GM23248 (cell line): Measurements from ENCODE around the gene PPP2R1B. TPM values are rescaled to one million over a fixed set of nuclear protein-coding genes. Genes with fewer than 3 reads are reported as not detected.
A peak's percentile ranks its signal among the peaks of the same experiment; 100 is the strongest.

ENCODE experiments used
- DNase-seq: peaks from one replicate; pipeline ENCODE4 v3.0.0-alpha.2; 2015
- H2AFZ ChIP-seq: fragments of 200-600 bp; sonication (generic); 2 replicates; pipeline ENCODE4 v1.6.1; 2016; ENCODE audit warnings: antibody characterized with exemption
- H3F3A ChIP-seq: fragments of 200-600 bp; sonication (generic); 2 replicates; pipeline ENCODE4 v1.6.1; 2016; ENCODE audit warnings: mild to moderate bottlenecking, antibody characterized with exemption, mixed run types; ENCODE audit not compliant: insufficient read depth
- H3K27ac ChIP-seq: fragments of 200-600 bp; sonication (generic); 2 replicates; pipeline ENCODE4 v1.5.1; 2016; ENCODE audit warnings: mild to moderate bottlenecking
- H3K27me3 ChIP-seq: fragments of 200-600 bp; sonication (generic); replicated peaks from 2 replicates; pipeline ENCODE4 v1.6.1; 2016; ENCODE audit warnings: mild to moderate bottlenecking; ENCODE audit not compliant: insufficient read depth
- H3K36me3 ChIP-seq: fragments of 200-600 bp; sonication (generic); 2 replicates; pipeline ENCODE4 v1.6.1; 2016; ENCODE audit warnings: low read depth, mild to moderate bottlenecking
- H3K4me1 ChIP-seq: fragments of 200-600 bp; sonication (generic); 2 replicates; pipeline ENCODE4 v1.6.1; 2016; ENCODE audit warnings: mild to moderate bottlenecking; ENCODE audit not compliant: insufficient read depth
- H3K4me2 ChIP-seq: fragments of 200-600 bp; sonication (generic); one replicate; pipeline ENCODE4 v1.6.1; 2016; ENCODE audit warnings: mild to moderate bottlenecking; ENCODE audit not compliant: unreplicated experiment
- H3K4me3 ChIP-seq: fragments of 200-600 bp; sonication (generic); 2 replicates; pipeline ENCODE4 v1.5.1; 2016; ENCODE audit warnings: mild to moderate bottlenecking
- H3K79me2 ChIP-seq: fragments of 200-600 bp; sonication (generic); 2 replicates; pipeline ENCODE4 v1.6.1; 2016; ENCODE audit warnings: mild to moderate bottlenecking; ENCODE audit not compliant: insufficient read depth
- H3K9ac ChIP-seq: fragments of 200-600 bp; sonication (generic); 2 replicates; pipeline ENCODE4 v1.6.1; 2016; ENCODE audit warnings: mild to moderate bottlenecking
- H3K9me2 ChIP-seq: fragments of 200-600 bp; sonication (generic); 2 replicates; pipeline ENCODE4 v1.6.1; 2016; ENCODE audit warnings: mixed run types, mild to moderate bottlenecking, moderate library complexity; ENCODE audit not compliant: insufficient read depth
- H3K9me3 ChIP-seq: fragments of 200-600 bp; sonication (generic); one replicate; pipeline ENCODE4 v1.6.1; 2017; ENCODE audit warnings: low read depth
- H4K20me1 ChIP-seq: fragments of 200-600 bp; sonication (generic); 2 replicates; pipeline ENCODE4 v1.6.0; 2016; ENCODE audit not compliant: insufficient read depth
- EZH2 ChIP-seq: fragments of 200-600 bp; sonication (generic); IDR thresholded peaks from 2 replicates; pipeline ENCODE4 v1.6.1; 2018; ENCODE audit warnings: antibody characterized with exemption, mild to moderate bottlenecking; ENCODE audit not compliant: insufficient read depth, poor library complexity, severe bottlenecking
- EZH2phosphoT487 ChIP-seq: fragments of 200-600 bp; sonication (generic); IDR thresholded peaks from 2 replicates; pipeline ENCODE4 v1.6.1; 2018; ENCODE audit warnings: antibody characterized with exemption, moderate library complexity, mild to moderate bottlenecking, low read depth; ENCODE audit not compliant: insufficient read depth
- WGBS, 2 experiments: methylation state at CpG; one replicate each; pipeline ENCODE4 v1.1.6; 2015 to 2017; ENCODE audit warnings: low lambda C conversion rate in 2 of 2, low coverage in 1 of 2; ENCODE audit errors: missing lambda C conversion rate in 2 of 2; 5-methylcytosine and 5-hydroxymethylcytosine counted together
- in situ Hi-C: fragments of 300-500 bp; cut with MboI; formaldehyde crosslinking; loops from 2 replicates; pipeline ENCODE4 v1.15.0; 2020
- polyA plus RNA-seq: library from polyadenylated mRNA; unstranded; fragments of >200 nt; fragmentation: Nextera tagmentation; extraction: Ambion mirVana; gene quantifications from 2 replicates; pipeline ENCODE4 v1.2.1, GENCODE V29; 2016
- total RNA-seq: library from RNA; depleted of rRNA; stranded (reverse); fragments of >200 nt; shearing (Covaris generic); gene quantifications from 2 replicates; pipeline ENCODE4 v1.2.3, GENCODE V29; 2014

The PPP2R1B gene
- total and polyA plus RNA-seq, 2 experiments from 2014 or later: 25.1 to 26.2 TPM

DNA sequence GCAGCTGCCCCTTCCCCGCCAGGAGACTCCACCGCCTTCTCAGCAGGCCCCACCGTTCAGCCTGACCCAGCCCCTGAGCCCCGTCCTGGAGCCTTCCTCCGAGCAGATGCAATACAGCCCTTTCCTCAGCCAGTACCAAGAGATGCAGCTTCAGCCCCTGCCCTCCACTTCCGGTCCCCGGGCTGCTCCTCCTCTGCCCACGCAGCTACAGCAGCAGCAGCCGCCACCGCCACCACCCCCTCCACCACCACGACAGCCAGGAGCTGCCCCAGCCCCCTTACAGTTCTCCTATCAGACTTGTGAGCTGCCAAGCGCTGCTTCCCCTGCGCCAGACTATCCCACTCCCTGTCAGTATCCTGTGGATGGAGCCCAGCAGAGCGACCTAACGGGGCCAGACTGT is 42.6 kb downstream of the PPP2R1B start:
- Histone ChIP-seq H3F3A (peaks cover 13% of the 10 kb centered on the region; the same call in 1 of the 2 replicates), H3K27me3 (no peaks in the 10 kb centered on the region), H3K79me2 (no peaks in the 10 kb centered on the region), H3K9ac (no peak overlapping the region), H3K9me2 (no peaks in the 10 kb centered on the region), H3K36me3 (peaks cover 34% of the 10 kb centered on the region), H3K9me3 (no peaks in the 10 kb centered on the region), H3K4me3 (no peak overlapping the region), H2AFZ (no peak overlapping the region), H3K4me2 (no peak overlapping the region), H4K20me1 (no peaks in the 10 kb centered on the region), H3K27ac (no peak overlapping the region), H3K4me1 (peaks cover 6% of the 10 kb centered on the region)
- TF ChIP-seq EZH2 (no peak), EZH2phosphoT487 (no peak)
- DNase-seq: no peak
- 83 to 89% methylated on average over 10 to 15 of the region's 15 CpGs for WGBS, 2 experiments
- in situ Hi-C loops: no loop called here

DNA sequence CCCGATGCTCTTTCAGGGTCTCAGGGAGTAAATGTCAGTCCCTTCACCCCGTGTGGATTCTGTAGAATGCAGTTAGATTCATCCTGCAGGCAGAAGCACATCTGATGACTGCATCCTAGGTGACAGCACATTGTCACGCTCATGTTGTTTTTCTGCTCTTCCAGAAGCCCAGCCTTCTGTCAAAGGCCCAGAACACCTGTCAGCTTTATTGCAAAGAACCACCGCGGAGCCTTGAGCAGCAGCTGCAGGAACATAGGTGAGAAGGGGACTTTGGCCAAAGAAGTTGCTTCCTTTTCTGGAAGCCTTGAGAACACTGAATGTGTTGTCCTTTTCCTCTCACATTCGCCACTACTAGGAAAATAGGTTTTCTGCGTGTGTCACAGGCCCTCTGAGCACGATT is 43.7 kb downstream of the PPP2R1B start:
- no peak for DNase-seq
- no peak overlapping the region for H2AFZ ChIP-seq
- no peak overlapping the region for H3K4me3 ChIP-seq
- H3K9ac ChIP-seq: no peak overlapping the region
- in situ Hi-C loops: no loop called here
- no peaks in the 10 kb centered on the region for H3K27me3 ChIP-seq
- H3K36me3 ChIP-seq: peaks cover 34% of the 10 kb centered on the region
- no peaks in the 10 kb centered on the region for H3K9me2 ChIP-seq
- H3F3A ChIP-seq: peaks cover 21% of the 10 kb centered on the region; the same call in 1 of the 2 replicates
- no peaks in the 10 kb centered on the region for H3K79me2 ChIP-seq
- peaks cover 15% of the 10 kb centered on the region for H3K4me1 ChIP-seq
- WGBS, 2 experiments: 97% methylated on average over 8 of the region's 8 CpGs
- H3K9me3 ChIP-seq: no peaks in the 10 kb centered on the region
- no peak overlapping the region for H3K4me2 ChIP-seq
- no peak overlapping the region for H3K27ac ChIP-seq
- no peaks in the 10 kb centered on the region for H4K20me1 ChIP-seq
- TF ChIP-seq EZH2 (no peak), EZH2phosphoT487 (no peak)

DNA sequence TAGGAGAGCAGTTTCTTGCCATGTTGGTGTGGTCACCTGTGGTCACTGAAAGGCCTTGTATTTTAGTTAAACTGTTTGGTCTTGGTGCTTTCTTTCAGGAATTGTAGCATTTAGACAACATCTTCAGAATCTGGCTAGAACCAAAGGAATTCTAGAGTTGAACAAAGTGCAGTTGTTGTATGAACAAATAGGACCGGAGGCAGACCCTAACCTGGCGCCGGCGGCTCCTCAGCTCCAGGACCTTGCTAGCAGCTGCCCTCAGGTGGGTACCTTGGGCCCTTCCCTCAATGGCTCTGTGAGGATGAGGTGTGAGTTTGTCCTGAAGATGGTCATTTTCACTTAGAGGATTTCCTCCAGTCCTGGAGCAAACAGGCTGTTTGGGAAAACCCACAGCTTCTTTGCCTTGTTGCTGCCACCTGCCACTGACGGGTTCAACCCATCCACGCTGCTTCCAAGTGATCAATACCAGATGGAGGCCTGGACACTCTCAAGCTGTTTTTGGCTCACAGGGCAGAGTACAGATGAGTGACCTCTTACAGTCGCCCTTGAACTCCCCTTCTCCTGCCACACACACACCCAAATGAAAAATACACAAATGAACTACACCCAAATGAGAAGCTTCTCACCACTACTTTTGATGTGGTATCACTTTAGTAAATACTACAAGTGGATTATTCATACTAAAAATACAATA is 45.2 kb downstream of the PPP2R1B start:
- TF ChIP-seq EZH2phosphoT487 (no peak), EZH2 (no peak)
- H3K9me2 ChIP-seq: no peaks in the 10 kb centered on the region
- in situ Hi-C loops: no loop called here
- H3K79me2 ChIP-seq: no peaks in the 10 kb centered on the region
- no peak overlapping the region for H3K4me3 ChIP-seq
- H3K27me3 ChIP-seq: no peaks in the 10 kb centered on the region
- 72 to 77% methylated on average over 7 of the region's 7 CpGs for WGBS, 2 experiments
- no peak for DNase-seq
- H4K20me1 ChIP-seq: no peaks in the 10 kb centered on the region
- no peaks in the 10 kb centered on the region for H3K9me3 ChIP-seq
- no peak overlapping the region for H3K9ac ChIP-seq
- no peak overlapping the region for H2AFZ ChIP-seq
- H3K36me3 ChIP-seq: peaks cover 30% of the 10 kb centered on the region
- no peak overlapping the region for H3K27ac ChIP-seq
- H3K4me2 ChIP-seq: no peak overlapping the region
- peaks cover 20% of the 10 kb centered on the region; the same call in 1 of the 2 replicates for H3F3A ChIP-seq
- peaks cover 15% of the 10 kb centered on the region for H3K4me1 ChIP-seq

DNA sequence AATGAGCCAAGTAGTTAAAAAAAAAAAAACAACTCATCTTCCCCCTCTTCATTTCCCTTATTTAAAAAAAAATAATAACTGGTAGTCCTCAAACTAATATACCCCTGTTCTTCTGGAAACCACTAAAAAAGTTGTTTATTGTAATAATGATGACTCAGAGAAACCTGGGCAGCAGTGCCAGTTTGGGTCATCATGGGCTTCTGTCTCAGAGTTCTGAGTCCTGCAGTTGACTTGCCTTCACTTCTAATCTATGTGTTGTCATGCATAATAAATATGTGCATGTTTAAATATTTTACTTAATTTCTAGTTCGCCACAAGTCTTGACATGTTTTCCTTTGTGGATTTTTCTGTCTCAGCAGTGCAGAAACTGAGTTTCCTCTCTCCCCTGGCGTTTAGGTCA is 46.8 kb downstream of the PPP2R1B start:
- no peak overlapping the region for H2AFZ ChIP-seq
- H3K79me2 ChIP-seq: no peaks in the 10 kb centered on the region
- H4K20me1 ChIP-seq: no peaks in the 10 kb centered on the region
- H3K4me1 ChIP-seq: peaks cover 15% of the 10 kb centered on the region
- peak; percentile 63 for DNase-seq
- in situ Hi-C loops: no loop called here
- no peak overlapping the region for H3K4me3 ChIP-seq
- H3K4me2 ChIP-seq: no peak overlapping the region
- no peaks in the 10 kb centered on the region for H3K9me2 ChIP-seq
- WGBS, 2 experiments: 79 to 97% methylated on average over 2 of the region's 2 CpGs
- no peaks in the 10 kb centered on the region for H3K9me3 ChIP-seq
- H3F3A ChIP-seq: peaks cover 13% of the 10 kb centered on the region; the same call in 1 of the 2 replicates
- TF ChIP-seq EZH2phosphoT487 (no peak), EZH2 (no peak)
- peaks cover 24% of the 10 kb centered on the region; the same call in 1 of the 2 replicates for H3K36me3 ChIP-seq
- H3K27ac ChIP-seq: no peak overlapping the region
- H3K27me3 ChIP-seq: no peaks in the 10 kb centered on the region
- no peak overlapping the region for H3K9ac ChIP-seq
